Mesenchymal stem cell (in vitro differentiated cells and primary cell): ENCODE measurements around the gene INCENP.
A peak's percentile ranks its signal among the peaks of the same experiment; 100 is the strongest.

ENCODE experiments used
- DNase-seq: peaks from one replicate; pipeline ENCODE4 v3.0.0-alpha.2; 2013
- H2AFZ ChIP-seq: one replicate; pipeline ENCODE4 v1.6.1; 2013; ENCODE audit warnings: low read depth, mild to moderate bottlenecking, control low read depth, inconsistent platforms, low read length, moderate library complexity
- H2AK5ac ChIP-seq: 2 replicates; pipeline ENCODE4 v1.6.1; 2013; ENCODE audit warnings: low read length, moderate library complexity, mild to moderate bottlenecking, inconsistent platforms; ENCODE audit not compliant: severe bottlenecking
- H2BK120ac ChIP-seq: one replicate; pipeline ENCODE4 v1.6.1; 2013; ENCODE audit warnings: low read depth, mild to moderate bottlenecking, inconsistent platforms, low read length, moderate library complexity
- H2BK12ac ChIP-seq, 2 experiments: one replicate each; pipeline ENCODE4 v1.6.1; 2013; ENCODE audit warnings: inconsistent platforms in 2 of 2, low read length in 2 of 2, mild to moderate bottlenecking in 2 of 2, moderate library complexity in 2 of 2, control low read depth in 1 of 2
- H2BK15ac ChIP-seq: one replicate; pipeline ENCODE4 v1.6.1; 2013; ENCODE audit warnings: mild to moderate bottlenecking, low read depth, inconsistent platforms; ENCODE audit not compliant: poor library complexity, severe bottlenecking
- H2BK5ac ChIP-seq: 2 replicates; pipeline ENCODE4 v1.6.1; 2013; ENCODE audit warnings: low read depth, mild to moderate bottlenecking, low read length, control low read depth, inconsistent platforms; ENCODE audit not compliant: poor library complexity, severe bottlenecking
- H3K14ac ChIP-seq, 2 experiments: one replicate each; pipeline ENCODE4 v1.6.1; 2013; ENCODE audit warnings: inconsistent platforms in 2 of 2, low read length in 2 of 2, control low read depth in 1 of 2, mild to moderate bottlenecking in 1 of 2, moderate library complexity in 1 of 2
- H3K18ac ChIP-seq, 2 experiments: one replicate each; pipeline ENCODE4 v1.6.1; 2013; ENCODE audit warnings: inconsistent platforms in 2 of 2, low read length in 2 of 2, control low read depth in 1 of 2, low read depth in 1 of 2, mild to moderate bottlenecking in 1 of 2
- H3K23ac ChIP-seq, 2 experiments: one replicate each; pipeline ENCODE4 v1.6.1; 2013; ENCODE audit warnings: inconsistent platforms in 2 of 2, low read length in 2 of 2, mild to moderate bottlenecking in 2 of 2, moderate library complexity in 2 of 2, control low read depth in 1 of 2
- H3K27ac ChIP-seq: 2 replicates; pipeline ENCODE4 v1.5.1; 2013; ENCODE audit warnings: mild to moderate bottlenecking, moderate library complexity, low read length, control low read depth, inconsistent platforms; ENCODE audit not compliant: poor library complexity, severe bottlenecking
- H3K27me3 ChIP-seq, 2 experiments: 2 replicates each; pipeline versions ENCODE4 v1.6.1 to v1.7.0; 2013; ENCODE audit warnings: low read length in 2 of 2, mild to moderate bottlenecking in 2 of 2, moderate library complexity in 2 of 2, control low read depth in 1 of 2, inconsistent platforms in 1 of 2; ENCODE audit not compliant: control insufficient read depth in 1 of 2, insufficient read depth in 1 of 2
- H3K36me3 ChIP-seq, 2 experiments: 2 replicates each; pipeline versions ENCODE4 v1.6.1 to v1.7.0; 2013; ENCODE audit warnings: low read length in 2 of 2, control low read depth in 1 of 2, inconsistent platforms in 1 of 2, low read depth in 1 of 2, mild to moderate bottlenecking in 1 of 2; ENCODE audit not compliant: insufficient read depth in 2 of 2, control insufficient read depth in 1 of 2
- H3K4ac ChIP-seq, 2 experiments: one replicate each; pipeline ENCODE4 v1.6.1; 2013; ENCODE audit warnings: inconsistent platforms in 2 of 2, low read length in 2 of 2, mild to moderate bottlenecking in 2 of 2, moderate library complexity in 2 of 2, control low read depth in 1 of 2, low read depth in 1 of 2
- H3K4me1 ChIP-seq: 2 replicates; pipeline ENCODE4 v1.6.1; 2013; ENCODE audit warnings: low read depth, low read length, control low read depth; ENCODE audit not compliant: control insufficient read depth, insufficient read depth
- H3K4me2 ChIP-seq: 2 replicates; pipeline ENCODE4 v1.6.1; 2013; ENCODE audit warnings: low read length, mild to moderate bottlenecking, inconsistent platforms; ENCODE audit not compliant: poor library complexity, severe bottlenecking
- H3K4me3 ChIP-seq, 2 experiments: 2 replicates each; pipeline versions ENCODE4 v1.5.1 to v1.7.0; 2013; ENCODE audit warnings: low read length in 2 of 2, mild to moderate bottlenecking in 2 of 2, control low read depth in 1 of 2, low read depth in 1 of 2; ENCODE audit not compliant: insufficient read depth in 1 of 2
- H3K79me1 ChIP-seq: replicated peaks from 2 replicates; pipeline ENCODE4 v1.6.1; 2013; ENCODE audit warnings: mild to moderate bottlenecking, control low read depth, low read length, inconsistent platforms; ENCODE audit not compliant: poor library complexity, severe bottlenecking
- H3K9ac ChIP-seq: 2 replicates; pipeline ENCODE4 v1.7.0; 2013; ENCODE audit warnings: mild to moderate bottlenecking, low read length, moderate library complexity
- H3K9me3 ChIP-seq: 2 replicates; pipeline ENCODE4 v1.7.0; 2013; ENCODE audit warnings: mild to moderate bottlenecking, low read length; ENCODE audit not compliant: control insufficient read depth
- H4K8ac ChIP-seq: one replicate; pipeline ENCODE4 v1.6.1; 2013; ENCODE audit warnings: inconsistent platforms, mild to moderate bottlenecking, low read length, moderate library complexity
- H4K91ac ChIP-seq: one replicate; pipeline ENCODE4 v1.6.1; 2013; ENCODE audit warnings: mild to moderate bottlenecking, low read length, inconsistent platforms
- WGBS: methylation state at CpG from one replicate; pipeline ENCODE4 v1.1.7; 2013; ENCODE audit warnings: mixed read lengths; 5-methylcytosine and 5-hydroxymethylcytosine counted together

Gene INCENP

DNA sequence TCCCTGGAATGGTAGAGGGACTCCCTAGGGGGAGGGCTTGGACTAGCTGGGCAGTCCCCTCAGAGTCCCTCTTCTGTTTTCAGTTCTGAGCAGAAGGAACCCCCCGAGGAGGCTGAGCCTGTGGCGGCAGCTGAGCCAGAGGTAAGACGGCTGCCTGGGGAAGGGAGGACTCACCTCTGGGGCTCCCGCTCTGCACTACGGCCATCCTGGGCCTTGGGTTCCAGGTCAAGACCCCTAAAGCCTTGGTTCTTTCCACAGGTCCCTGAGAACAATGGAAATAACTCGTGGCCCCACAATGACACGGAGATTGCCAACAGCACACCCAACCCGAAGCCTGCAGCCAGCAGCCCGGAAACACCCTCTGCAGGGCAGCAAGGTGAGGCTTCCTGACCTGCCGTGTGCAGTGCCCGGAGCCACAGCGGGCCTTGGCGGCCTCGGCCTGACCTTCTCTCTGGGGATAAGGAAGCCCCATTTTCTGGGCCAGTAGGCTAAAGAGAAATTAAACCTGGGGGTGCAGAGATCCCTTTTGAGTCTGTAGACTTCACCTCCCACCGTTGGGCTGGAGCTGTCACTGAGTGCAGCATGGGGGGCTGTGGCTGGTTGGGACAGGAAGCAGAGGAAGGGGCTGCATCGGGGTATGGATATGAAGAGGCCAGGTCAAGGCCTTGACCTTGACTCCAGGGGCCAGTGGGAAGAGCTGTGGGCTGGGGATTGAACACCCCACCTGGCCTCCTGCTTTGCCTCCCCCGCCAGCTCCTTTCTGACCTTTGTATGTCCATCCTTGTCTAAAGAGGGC lies 15.0 kb downstream of the INCENP start:
- Histone ChIP-seq H3K14ac (no peak overlapping the region), H3K9ac (no peak overlapping the region), H2AK5ac (no peak overlapping the region), H2BK120ac (no peak overlapping the region), H3K4me2 (no peak overlapping the region), H2AFZ (no peak overlapping the region), H3K36me3 (peaks cover 51 to 58% of the 10 kb centered on the region in 2 experiments), H3K4me1 (no peaks in the 10 kb centered on the region), H3K4ac (no peak overlapping the region), H3K4me3 (no peak overlapping the region), H3K79me1 (peaks cover 53% of the 10 kb centered on the region), H2BK5ac (no peak overlapping the region), H2BK15ac (no peak overlapping the region), H2BK12ac (no peak overlapping the region), H4K91ac (no peak overlapping the region), H3K23ac (no peak overlapping the region), H3K18ac (no peak overlapping the region), H3K27ac (no peak overlapping the region), H4K8ac (no peak overlapping the region), H3K9me3 (no peaks in the 10 kb centered on the region), H3K27me3 (no peaks in the 10 kb centered on the region)
- no peak for DNase-seq
- WGBS: 93% methylated on average over 16 of the region's 17 CpGs

- H4K8ac ChIP-seq: peak overlapping the region; percentile 43
- H3K36me3 ChIP-seq: peaks cover 54 to 61% of the 10 kb centered on the region in 2 experiments
- DNase-seq: no peak
- no peak overlapping the region for H2BK12ac ChIP-seq
- no peak overlapping the region for H2AK5ac ChIP-seq
- H2AFZ ChIP-seq: no peak overlapping the region
- H4K91ac ChIP-seq: no peak overlapping the region
- no peak overlapping the region for H3K4ac ChIP-seq
- no peak overlapping the region for H3K27ac ChIP-seq
- H3K9me3 ChIP-seq: no peaks in the 10 kb centered on the region
- no peaks in the 10 kb centered on the region for H3K4me1 ChIP-seq
- peaks cover 53% of the 10 kb centered on the region for H3K79me1 ChIP-seq
- no peak overlapping the region for H3K23ac ChIP-seq
- H3K14ac ChIP-seq: no peak overlapping the region
- H2BK15ac ChIP-seq: no peak overlapping the region
- 94% methylated on average over 21 of the region's 24 CpGs for WGBS
- no peak overlapping the region for H3K9ac ChIP-seq
- H3K4me2 ChIP-seq: no peak overlapping the region
- H2BK120ac ChIP-seq: no peak overlapping the region
- no peak overlapping the region for H3K18ac ChIP-seq
- no peak overlapping the region for H2BK5ac ChIP-seq
- no peak overlapping the region for H3K4me3 ChIP-seq
- H3K27me3 ChIP-seq: no peaks in the 10 kb centered on the region
Measured at GRCh38 chr11:62139526-62140303, 15.9 kb downstream of the INCENP start.

DNA sequence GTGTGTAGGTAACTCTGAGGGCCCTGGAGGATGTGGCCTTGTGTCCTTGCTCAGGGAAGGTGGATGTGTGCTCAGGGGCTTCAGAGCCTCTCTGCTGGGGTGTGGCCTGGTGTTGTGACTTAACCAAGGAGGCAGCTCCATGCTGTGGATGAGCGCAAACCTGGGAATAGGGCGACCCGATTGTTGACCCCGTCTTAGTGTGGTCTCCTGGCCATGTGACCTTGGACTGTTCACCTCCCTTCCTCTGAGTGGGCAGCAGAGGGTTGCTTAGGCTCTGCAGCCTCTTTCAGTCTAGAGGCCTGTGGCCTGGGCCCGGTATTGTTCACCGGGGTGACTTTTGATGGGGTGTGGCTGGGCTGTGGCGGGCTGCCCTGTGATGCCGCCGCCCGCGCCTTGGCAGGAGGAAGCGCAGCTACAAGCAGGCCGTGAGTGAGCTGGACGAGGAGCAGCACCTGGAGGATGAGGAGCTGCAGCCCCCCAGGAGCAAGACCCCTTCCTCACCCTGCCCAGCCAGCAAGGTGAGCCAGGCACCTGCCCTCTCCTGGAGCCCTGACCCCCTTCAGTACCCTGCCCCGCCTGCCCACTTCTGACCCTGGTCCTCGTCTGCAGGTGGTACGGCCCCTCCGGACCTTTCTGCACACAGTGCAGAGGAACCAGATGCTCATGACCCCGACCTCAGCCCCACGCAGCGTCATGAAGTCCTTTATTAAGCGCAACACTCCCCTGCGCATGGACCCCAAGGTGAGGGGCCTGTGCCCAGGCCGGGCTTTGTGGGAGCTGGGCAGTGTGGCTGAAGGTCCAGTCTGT lies 16.7 kb downstream of the INCENP start:
- H3K4me3 ChIP-seq: no peak overlapping the region
- no peak overlapping the region for H2BK12ac ChIP-seq
- H2BK5ac ChIP-seq: no peak overlapping the region
- no peak overlapping the region for H2BK15ac ChIP-seq
- H3K4ac ChIP-seq: no peak overlapping the region
- WGBS: 97% methylated on average over 20 of the region's 24 CpGs
- H3K4me1 ChIP-seq: no peaks in the 10 kb centered on the region
- no peak overlapping the region for H3K23ac ChIP-seq
- H3K79me1 ChIP-seq: peaks cover 56% of the 10 kb centered on the region
- no peaks in the 10 kb centered on the region for H3K27me3 ChIP-seq
- no peak overlapping the region for H3K4me2 ChIP-seq
- H3K14ac ChIP-seq: no peak overlapping the region
- H3K18ac ChIP-seq: no peak overlapping the region
- peaks cover 62 to 67% of the 10 kb centered on the region in 2 experiments for H3K36me3 ChIP-seq
- no peak for DNase-seq
- H3K9ac ChIP-seq: no peak overlapping the region
- no peaks in the 10 kb centered on the region for H3K9me3 ChIP-seq
- no peak overlapping the region for H4K91ac ChIP-seq
- no peak overlapping the region for H2AFZ ChIP-seq
- no peak overlapping the region for H3K27ac ChIP-seq
- no peak overlapping the region for H4K8ac ChIP-seq
- H2AK5ac ChIP-seq: no peak overlapping the region
- no peak overlapping the region for H2BK120ac ChIP-seq
